ENCODE data around the gene EMC1. TPM values are rescaled to one million over a fixed set of nuclear protein-coding genes. Genes with fewer than 3 reads are reported as not detected.
"Not testable (repeated sequence)": the region's sequence is repeated elsewhere in the genome, so short reads cannot be mapped to it uniquely, and the experiment has no call there.

Gene EMC1
- total RNA-seq, 1 donor from 2014 or later = 27.6 TPM

GRCh38 chr1:19287436-19288185 lies 36.3 kb upstream of the EMC1 start:
- peaks cover 17% of the 10 kb centered on the region for H3K4me1 ChIP-seq
- no peak for DNase-seq
- intact Hi-C loops (cut with micrococcal nuclease) = no loop called here
- TF ChIP-seq CTCF (IDR thresholded peaks at IDR 0.05; ENCODE audit: borderline replicate concordance) = no peak
- no peaks in the 10 kb centered on the region for H3K27me3 ChIP-seq (ENCODE audit: low read depth)
- no peak overlapping the region for H3K4me3 ChIP-seq
- H3K27ac ChIP-seq (replicated peaks) = no peak overlapping the region
- H3K9me3 ChIP-seq (replicated peaks) = no peaks in the 10 kb centered on the region
- H3K36me3 ChIP-seq = no peaks in the 10 kb centered on the region

GRCh38 chr1:19285807-19286206 lies 34.5 kb upstream of the EMC1 start:
- H3K9me3 ChIP-seq (replicated peaks); intact Hi-C loops (cut with micrococcal nuclease); DNase-seq; H3K27ac ChIP-seq (replicated peaks); H3K36me3 ChIP-seq; H3K4me3 ChIP-seq; H3K27me3 ChIP-seq (ENCODE audit: low read depth): not testable (repeated sequence)
- peaks cover 17% of the 10 kb centered on the region for H3K4me1 ChIP-seq

- H3K9me3 ChIP-seq (replicated peaks); H3K27me3 ChIP-seq (ENCODE audit: low read depth); H3K4me3 ChIP-seq; intact Hi-C loops (cut with micrococcal nuclease); H3K36me3 ChIP-seq; H3K27ac ChIP-seq (replicated peaks); DNase-seq: not testable (repeated sequence)
- H3K4me1 ChIP-seq = peaks cover 17% of the 10 kb centered on the region
These were observed 34.0 kb upstream of the EMC1 start for GRCh38 chr1:19285366-19285765.

- no peak for DNase-seq
- intact Hi-C loops (cut with micrococcal nuclease) = no loop called here
- Histone ChIP-seq H3K4me3 (no peak overlapping the region), H3K27ac (replicated peaks) (no peak overlapping the region), H3K27me3 (ENCODE audit: low read depth) (no peaks in the 10 kb centered on the region), H3K36me3 (no peaks in the 10 kb centered on the region), H3K4me1 (peaks cover 17% of the 10 kb centered on the region), H3K9me3 (replicated peaks) (no peaks in the 10 kb centered on the region)
- TF ChIP-seq CTCF (IDR thresholded peaks at IDR 0.05; ENCODE audit: borderline replicate concordance) = no peak
These were observed 33.6 kb upstream of the EMC1 start for GRCh38 chr1:19284881-19285280.

- H3K27me3 ChIP-seq (ENCODE audit: low read depth) = no peaks in the 10 kb centered on the region
- H3K4me3 ChIP-seq = no peak overlapping the region
- no peaks in the 10 kb centered on the region for H3K9me3 ChIP-seq (replicated peaks)
- H3K36me3 ChIP-seq = no peaks in the 10 kb centered on the region
- no peak for DNase-seq
- intact Hi-C loops (cut with micrococcal nuclease) = no loop called here
- no peak for TF ChIP-seq CTCF (IDR thresholded peaks at IDR 0.05; ENCODE audit: borderline replicate concordance)
- no peak overlapping the region for H3K27ac ChIP-seq (replicated peaks)
- H3K4me1 ChIP-seq = peaks cover 7% of the 10 kb centered on the region
These were observed 32.6 kb upstream of the EMC1 start for GRCh38 chr1:19283891-19284290.

GRCh38 chr1:19274636-19275035 lies 23.3 kb upstream of the EMC1 start:
- intact Hi-C loops (cut with micrococcal nuclease) = no loop called here
- no peaks in the 10 kb centered on the region for H3K36me3 ChIP-seq
- no peaks in the 10 kb centered on the region for H3K4me1 ChIP-seq
- DNase-seq = no peak
- no peak for TF ChIP-seq CTCF (IDR thresholded peaks at IDR 0.05; ENCODE audit: borderline replicate concordance)
- H3K27me3 ChIP-seq (ENCODE audit: low read depth) = peaks cover 19% of the 10 kb centered on the region
- H3K9me3 ChIP-seq (replicated peaks) = peaks cover 35% of the 10 kb centered on the region
- H3K4me3 ChIP-seq = no peak overlapping the region
- H3K27ac ChIP-seq (replicated peaks) = no peak overlapping the region

- peak overlapping the region; percentile 48 for H3K4me3 ChIP-seq
- H3K36me3 ChIP-seq; DNase-seq; H3K4me1 ChIP-seq; intact Hi-C loops (cut with micrococcal nuclease); H3K27ac ChIP-seq (replicated peaks): not testable (repeated sequence)
- H3K27me3 ChIP-seq (ENCODE audit: low read depth) = peaks cover 19% of the 10 kb centered on the region
- H3K9me3 ChIP-seq (replicated peaks) = peaks cover 35% of the 10 kb centered on the region
These were observed 22.7 kb upstream of the EMC1 start for GRCh38 chr1:19273844-19274531.
